ENCODE data around the gene SCAPER.
"Not testable (repeated sequence)": the region's sequence is repeated elsewhere in the genome, so short reads cannot be mapped to it uniquely, and the experiment has no call there.

Gene SCAPER

GRCh38 chr15:76912430-76912829 is 7.3 kb upstream of the SCAPER start:
- DNase-seq, result no peak

- peak; percentile 49 for DNase-seq
These were observed 715 bp upstream of the SCAPER start for GRCh38 chr15:76905855-76906254.

GRCh38 chr15:76904461-76905012 is 603 bp downstream of the SCAPER start:
- DNase-seq, result peak; percentile 47

GRCh38 chr15:76903251-76903681 is 1.9 kb downstream of the SCAPER start:
- peak; percentile 3 for DNase-seq

- DNase-seq, result no peak
These were observed 3.2 kb downstream of the SCAPER start for GRCh38 chr15:76901965-76902364.

- DNase-seq, result not testable (repeated sequence)
These were observed 5.2 kb downstream of the SCAPER start for GRCh38 chr15:76899931-76900310.

- not testable (repeated sequence) for DNase-seq
These were observed 5.8 kb downstream of the SCAPER start for GRCh38 chr15:76899176-76899930.

GRCh38 chr15:76898102-76898501 is 7.0 kb downstream of the SCAPER start:
- no peak for DNase-seq

GRCh38 chr15:76894174-76894573 is 11.0 kb downstream of the SCAPER start:
- DNase-seq, result no peak

GRCh38 chr15:76892836-76893235 is 12.3 kb downstream of the SCAPER start:
- DNase-seq, result not testable (repeated sequence)

GRCh38 chr15:76887280-76888141 is 17.6 kb downstream of the SCAPER start:
- not testable (repeated sequence) for DNase-seq

GRCh38 chr15:76885212-76885611 is 19.9 kb downstream of the SCAPER start:
- no peak for DNase-seq

GRCh38 chr15:76875911-76876310 is 29.2 kb downstream of the SCAPER start:
- no peak for DNase-seq

- not testable (repeated sequence) for DNase-seq
These were observed 32.1 kb downstream of the SCAPER start for GRCh38 chr15:76873066-76873465.

- DNase-seq, result no peak
These were observed 33.2 kb downstream of the SCAPER start for GRCh38 chr15:76871930-76872329.

- DNase-seq, result no peak
These were observed 36.4 kb downstream of the SCAPER start for GRCh38 chr15:76868740-76869139.

- no peak for DNase-seq
These were observed 38.3 kb downstream of the SCAPER start for GRCh38 chr15:76866716-76867321.

GRCh38 chr15:76866008-76866407 is 39.1 kb downstream of the SCAPER start:
- DNase-seq, result no peak

GRCh38 chr15:76865548-76865991 is 39.6 kb downstream of the SCAPER start:
- DNase-seq, result no peak

- DNase-seq, result no peak
These were observed 40.6 kb downstream of the SCAPER start for GRCh38 chr15:76864586-76864985.

GRCh38 chr15:76863693-76864092 is 41.4 kb downstream of the SCAPER start:
- no peak for DNase-seq

- no peak for DNase-seq
These were observed 42.0 kb downstream of the SCAPER start for GRCh38 chr15:76863123-76863522.

- DNase-seq, result no peak
These were observed 43.2 kb downstream of the SCAPER start for GRCh38 chr15:76861815-76862397.
